ENCODE measurements around the gene GSK3B. TPM values are rescaled to one million over a fixed set of nuclear protein-coding genes. Genes with fewer than 3 reads are reported as not detected.
"Not testable (repeated sequence)": the region's sequence is repeated elsewhere in the genome, so short reads cannot be mapped to it uniquely, and the experiment has no call there.

Gene GSK3B
- total RNA-seq, 1 donor from 2014 or later, result 88.6 TPM

GRCh38 chr3:120018299-120018698 is 75.9 kb downstream of the GSK3B start:
- H3K79me2 ChIP-seq (ENCODE audit: low read depth), result peaks cover 100% of the 10 kb centered on the region
- peaks cover 10% of the 10 kb centered on the region for H3K4me1 ChIP-seq
- no peak overlapping the region for H2AFZ ChIP-seq (replicated peaks)
- no peaks in the 10 kb centered on the region for H3K27me3 ChIP-seq
- no peaks in the 10 kb centered on the region for H3K27me3 Mint-ChIP-seq (ENCODE audit: insufficient read depth, low read depth)
- H3K27ac ChIP-seq, result no peak overlapping the region
- H3K4me2 ChIP-seq, result no peak overlapping the region
- no peak overlapping the region for H3K27ac Mint-ChIP-seq
- H3K9me3 ChIP-seq (ENCODE audit: low read depth), result no peaks in the 10 kb centered on the region
- H3K4me3 ChIP-seq, result no peak overlapping the region
- H4K20me1 ChIP-seq (ENCODE audit: low read depth), result peaks cover 96% of the 10 kb centered on the region
- peaks cover 33% of the 10 kb centered on the region for H3K36me3 Mint-ChIP-seq
- H3F3A ChIP-seq (ENCODE audit: low read depth), result no peaks in the 10 kb centered on the region
- TF ChIP-seq EZH2phosphoT487 (IDR thresholded peaks at IDR 0.05) (no peak), CTCF (IDR thresholded peaks at IDR 0.05) (no peak), EZH2 (IDR thresholded peaks at IDR 0.05) (no peak)
- H3K9me3 Mint-ChIP-seq, result peaks cover 24% of the 10 kb centered on the region
- no peak for DNase-seq (ENCODE audit: low spot score)
- H3K9ac ChIP-seq, result no peak overlapping the region
- H3K4me3 Mint-ChIP-seq, result no peak overlapping the region
- H3K36me3 ChIP-seq, result no peaks in the 10 kb centered on the region
- peaks cover 8% of the 10 kb centered on the region for H3K4me1 Mint-ChIP-seq

- H3K9me3 Mint-ChIP-seq, result peaks cover 24% of the 10 kb centered on the region
- Histone ChIP-seq H3K4me3 (no peak overlapping the region), H3K79me2 (ENCODE audit: low read depth) (peaks cover 100% of the 10 kb centered on the region), H3K36me3 (no peaks in the 10 kb centered on the region), H3K27me3 (no peaks in the 10 kb centered on the region), H2AFZ (replicated peaks) (no peak overlapping the region), H3K9me3 (ENCODE audit: low read depth) (no peaks in the 10 kb centered on the region), H3K9ac (no peak overlapping the region), H3K27ac (no peak overlapping the region), H4K20me1 (ENCODE audit: low read depth) (peaks cover 96% of the 10 kb centered on the region), H3K4me2 (no peak overlapping the region), H3K4me1 (peaks cover 10% of the 10 kb centered on the region), H3F3A (ENCODE audit: low read depth) (no peaks in the 10 kb centered on the region)
- H3K36me3 Mint-ChIP-seq, result peaks cover 32% of the 10 kb centered on the region
- H3K4me1 Mint-ChIP-seq, result peaks cover 8% of the 10 kb centered on the region
- TF ChIP-seq EZH2 (IDR thresholded peaks at IDR 0.05) (no peak), CTCF (IDR thresholded peaks at IDR 0.05) (no peak), EZH2phosphoT487 (IDR thresholded peaks at IDR 0.05) (no peak)
- no peaks in the 10 kb centered on the region for H3K27me3 Mint-ChIP-seq (ENCODE audit: insufficient read depth, low read depth)
- no peak for DNase-seq (ENCODE audit: low spot score)
- no peak overlapping the region for H3K27ac Mint-ChIP-seq
- no peak overlapping the region for H3K4me3 Mint-ChIP-seq
These were observed 76.6 kb downstream of the GSK3B start for GRCh38 chr3:120017692-120018091.

- H3K4me2 ChIP-seq, result no peak overlapping the region
- H3K4me3 ChIP-seq, result no peak overlapping the region
- peaks cover 72% of the 10 kb centered on the region for H4K20me1 ChIP-seq (ENCODE audit: low read depth)
- Mint-ChIP-seq H3K9me3 (peaks cover 33% of the 10 kb centered on the region), H3K36me3 (peaks cover 25% of the 10 kb centered on the region), H3K4me1 (peaks cover 4% of the 10 kb centered on the region), H3K4me3 (no peak overlapping the region), H3K27me3 (ENCODE audit: insufficient read depth, low read depth) (peaks cover 2% of the 10 kb centered on the region), H3K27ac (no peak overlapping the region)
- no peak for TF ChIP-seq CTCF (IDR thresholded peaks at IDR 0.05)
- no peak for TF ChIP-seq EZH2 (IDR thresholded peaks at IDR 0.05)
- no peak for DNase-seq (ENCODE audit: low spot score)
- H3K9ac ChIP-seq, result no peak overlapping the region
- peaks cover 100% of the 10 kb centered on the region for H3K79me2 ChIP-seq (ENCODE audit: low read depth)
- no peaks in the 10 kb centered on the region for H3K36me3 ChIP-seq
- no peaks in the 10 kb centered on the region for H3K9me3 ChIP-seq (ENCODE audit: low read depth)
- no peak overlapping the region for H2AFZ ChIP-seq (replicated peaks)
- H3K4me1 ChIP-seq, result peaks cover 10% of the 10 kb centered on the region
- no peaks in the 10 kb centered on the region for H3F3A ChIP-seq (ENCODE audit: low read depth)
- no peak overlapping the region for H3K27ac ChIP-seq
- no peaks in the 10 kb centered on the region for H3K27me3 ChIP-seq
These were observed 80.8 kb downstream of the GSK3B start for GRCh38 chr3:120013481-120013880.

- not testable (repeated sequence) for DNase-seq (ENCODE audit: low spot score); H3K4me3 Mint-ChIP-seq; H3K27me3 Mint-ChIP-seq (ENCODE audit: insufficient read depth, low read depth); H3K27ac ChIP-seq; H3K4me2 ChIP-seq; H3F3A ChIP-seq (ENCODE audit: low read depth); H3K36me3 ChIP-seq; H3K4me3 ChIP-seq; H3K9ac ChIP-seq; H3K27me3 ChIP-seq; H2AFZ ChIP-seq (replicated peaks); H3K27ac Mint-ChIP-seq
- H3K36me3 Mint-ChIP-seq, result peaks cover 50% of the 10 kb centered on the region
- peaks cover 56% of the 10 kb centered on the region for H3K9me3 Mint-ChIP-seq
- H3K9me3 ChIP-seq (ENCODE audit: low read depth), result peaks cover 10% of the 10 kb centered on the region
- H3K4me1 Mint-ChIP-seq, result peaks cover 14% of the 10 kb centered on the region
- peaks cover 18% of the 10 kb centered on the region for H4K20me1 ChIP-seq (ENCODE audit: low read depth)
- H3K4me1 ChIP-seq, result peaks cover 10% of the 10 kb centered on the region
- H3K79me2 ChIP-seq (ENCODE audit: low read depth), result peaks cover 99% of the 10 kb centered on the region
These were observed 88.5 kb downstream of the GSK3B start for GRCh38 chr3:120005741-120006140.

Data from neural progenitor cell (in vitro differentiated cells).